Gastroesophageal sphincter (tissue), 3 donors: ENCODE data around the gene ABLIM2.

Experiments used
- EP300 ChIP-seq: sonication (generic); formaldehyde crosslinking; IDR thresholded peaks from one replicate; pipeline ENCODE4 v1.6.1; 2017; ENCODE audit warnings: antibody characterized with exemption, mild to moderate bottlenecking
- POLR2A ChIP-seq, 2 donors: fragments of 450-650 bp; IDR thresholded peaks; one replicate each; pipeline ENCODE4 v1.6.1; 2017; ENCODE audit warnings: antibody characterized with exemption in 2 of 2, mild to moderate bottlenecking in 2 of 2, moderate library complexity in 1 of 2
- POLR2AphosphoS5 ChIP-seq: sonication (generic); formaldehyde crosslinking; IDR thresholded peaks from one replicate; pipeline ENCODE4 v1.6.1; 2017; ENCODE audit warnings: antibody characterized with exemption
- TF ChIP-seq, protein P1 (sequence below), 4 experiments: fragments of 200-600 bp in 2 of 4; fragments of 450-650 bp in 2 of 4; sonication (generic) in 1 of 4; IDR thresholded peaks; one replicate each; pipeline ENCODE4 v1.5.1; 2017 to 2019; ENCODE audit warnings: antibody characterized with exemption in 4 of 4, mild to moderate bottlenecking in 2 of 4, moderate library complexity in 2 of 4

DNA sequence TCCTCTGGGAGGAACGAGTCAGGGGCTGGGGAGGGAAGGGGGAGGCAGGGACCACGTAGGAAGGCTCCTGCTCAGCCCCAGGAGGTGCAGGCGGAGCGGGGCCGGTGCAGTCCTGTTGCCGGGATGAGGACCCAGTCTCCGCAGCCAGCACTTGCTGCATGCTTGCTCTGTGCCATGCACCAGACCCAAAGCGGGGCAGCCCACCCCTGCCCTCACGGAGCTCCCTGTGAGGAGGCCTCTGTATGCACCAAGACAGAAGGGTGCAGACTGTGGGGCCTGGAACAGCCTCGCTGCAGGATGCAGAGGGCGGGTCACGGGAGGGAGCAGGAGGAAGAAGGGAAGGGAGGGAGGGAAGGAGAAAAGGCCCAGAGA, 61.9 kb downstream of the ABLIM2 start:
- TF ChIP-seq, protein P1, sequence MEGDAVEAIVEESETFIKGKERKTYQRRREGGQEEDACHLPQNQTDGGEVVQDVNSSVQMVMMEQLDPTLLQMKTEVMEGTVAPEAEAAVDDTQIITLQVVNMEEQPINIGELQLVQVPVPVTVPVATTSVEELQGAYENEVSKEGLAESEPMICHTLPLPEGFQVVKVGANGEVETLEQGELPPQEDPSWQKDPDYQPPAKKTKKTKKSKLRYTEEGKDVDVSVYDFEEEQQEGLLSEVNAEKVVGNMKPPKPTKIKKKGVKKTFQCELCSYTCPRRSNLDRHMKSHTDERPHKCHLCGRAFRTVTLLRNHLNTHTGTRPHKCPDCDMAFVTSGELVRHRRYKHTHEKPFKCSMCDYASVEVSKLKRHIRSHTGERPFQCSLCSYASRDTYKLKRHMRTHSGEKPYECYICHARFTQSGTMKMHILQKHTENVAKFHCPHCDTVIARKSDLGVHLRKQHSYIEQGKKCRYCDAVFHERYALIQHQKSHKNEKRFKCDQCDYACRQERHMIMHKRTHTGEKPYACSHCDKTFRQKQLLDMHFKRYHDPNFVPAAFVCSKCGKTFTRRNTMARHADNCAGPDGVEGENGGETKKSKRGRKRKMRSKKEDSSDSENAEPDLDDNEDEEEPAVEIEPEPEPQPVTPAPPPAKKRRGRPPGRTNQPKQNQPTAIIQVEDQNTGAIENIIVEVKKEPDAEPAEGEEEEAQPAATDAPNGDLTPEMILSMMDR (IDR thresholded peaks at IDR 0.05), result no peak
- TF ChIP-seq POLR2A (IDR thresholded peaks at IDR 0.05), result no peak
- no peak for TF ChIP-seq POLR2AphosphoS5
- TF ChIP-seq EP300, result no peak
